ENCODE measurements around the gene GREB1. TPM values are rescaled to one million over a fixed set of nuclear protein-coding genes. Genes with fewer than 3 reads are reported as not detected.

The GREB1 gene
- total RNA-seq, 1 experiment from 2014 or later: 6.2 TPM

DNA sequence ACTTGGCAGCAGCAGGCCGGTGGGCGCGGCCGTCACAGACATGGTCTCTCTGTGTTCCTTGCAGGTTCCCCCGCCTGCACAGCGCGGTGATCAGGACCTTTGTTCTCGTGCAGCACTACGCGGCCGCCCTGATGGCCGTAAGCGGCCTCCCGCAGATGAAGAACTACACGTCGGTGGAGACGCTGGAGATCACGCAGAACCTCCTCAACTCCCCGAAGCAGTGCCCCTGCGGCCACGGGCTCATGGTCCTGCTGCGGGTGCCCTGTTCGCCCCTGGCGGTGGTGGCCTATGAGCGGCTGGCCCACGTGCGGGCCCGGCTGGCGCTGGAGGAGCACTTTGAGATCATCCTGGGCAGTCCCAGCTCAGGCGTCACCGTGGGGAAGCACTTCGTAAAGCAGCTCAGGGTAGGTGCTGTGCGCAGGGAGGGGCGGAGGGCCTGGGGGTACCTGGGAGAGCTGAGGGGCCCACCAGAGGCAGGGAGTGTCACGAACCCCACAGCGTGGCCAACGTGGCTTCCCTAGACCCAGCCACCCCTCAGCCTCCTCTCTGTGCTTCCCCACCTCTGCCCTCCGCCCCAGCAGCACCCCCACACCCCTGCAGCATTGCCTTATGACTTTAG, 76.9 kb downstream of the GREB1 start:
- H3K79me2 ChIP-seq (ENCODE audit: insufficient read depth, low read length): no peaks in the 10 kb centered on the region
- H3K4me2 ChIP-seq (ENCODE audit: low read length): no peak overlapping the region
- CTCF ChIA-PET: no interaction called here
- H3K9me2 ChIP-seq (ENCODE audit: insufficient read depth): no peaks in the 10 kb centered on the region
- no peak overlapping the region for H3K4me3 ChIP-seq (replicated peaks in 1 of 2; ENCODE audit: low read depth in 1 of 2, low read length in 2 of 2)
- H3K4me1 ChIP-seq (ENCODE audit: control insufficient read depth in 1 of 2, insufficient read depth in 2 of 2, low read length in 2 of 2): peaks cover 0 to 5% of the 10 kb centered on the region in 2 experiments; a peak in 2 of 4 replicates
- H3K36me3 ChIP-seq (ENCODE audit: control insufficient read depth in 1 of 2, insufficient read depth in 2 of 2, low read length in 2 of 2): no peaks in the 10 kb centered on the region
- no TSS peak for BruUV-seq (replicated peaks)
- intact Hi-C loops (cut with micrococcal nuclease): no loop called here
- no peak overlapping the region for H2AFZ ChIP-seq (ENCODE audit: low read depth, low read length, poor library complexity, severe bottlenecking)
- RAD21 ChIA-PET (ENCODE audit: low non-redundant PET in 1 of 2, low total read pairs in 2 of 2, uncharacterized antibody in 2 of 2, unreplicated experiment in 2 of 2): no interaction called here
- no peak overlapping the region for H3K9ac ChIP-seq (ENCODE audit: low read length)
- no peak for DNase-seq (ENCODE audit: low read depth, low spot score)
- no peak for ATAC-seq
- H3K27ac ChIP-seq (ENCODE audit: low read depth, low read length): no peak overlapping the region
- H3K9me3 ChIP-seq (ENCODE audit: control insufficient read depth in 1 of 2, insufficient read depth in 1 of 2, low read depth in 1 of 2, low read length in 2 of 2): no peaks in the 10 kb centered on the region
- H4K20me1 ChIP-seq (ENCODE audit: insufficient read depth): no peaks in the 10 kb centered on the region
- no peaks in the 10 kb centered on the region for H3K27me3 ChIP-seq (ENCODE audit: insufficient read depth, low read length)
- POLR2A ChIA-PET: no interaction called here
- TF ChIP-seq ELF1 (IDR thresholded peaks at IDR 0.05; ENCODE audit: borderline replicate concordance, low read depth): no peak

DNA sequence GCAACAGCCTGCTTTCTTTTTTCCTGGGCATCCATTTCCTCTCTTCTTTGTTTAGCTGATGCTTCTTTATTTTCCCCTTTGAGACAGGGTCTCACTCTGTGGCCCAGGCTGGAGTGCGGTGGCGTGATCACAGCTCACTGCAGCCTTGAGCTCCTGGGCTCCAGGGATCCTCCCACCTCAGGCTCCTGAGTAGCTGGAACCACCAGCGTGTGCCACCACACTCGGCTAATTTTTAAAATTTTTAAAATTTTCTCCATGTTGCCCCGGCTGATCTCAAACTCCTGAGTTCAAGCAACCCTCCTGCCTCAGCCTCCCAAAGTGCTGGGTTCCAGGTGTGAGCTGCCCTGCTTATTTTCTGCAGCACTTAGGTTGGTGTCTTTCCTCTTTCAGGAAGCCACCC, 77.4 kb downstream of the GREB1 start:
- ChIA-PET RAD21 (ENCODE audit: low non-redundant PET in 1 of 2, low total read pairs in 2 of 2, uncharacterized antibody in 2 of 2, unreplicated experiment in 2 of 2) (no interaction called here), POLR2A (no interaction called here), CTCF (no interaction called here)
- Histone ChIP-seq H2AFZ (ENCODE audit: low read depth, low read length, poor library complexity, severe bottlenecking) (no peak overlapping the region), H4K20me1 (ENCODE audit: insufficient read depth) (no peaks in the 10 kb centered on the region), H3K4me1 (ENCODE audit: control insufficient read depth in 1 of 2, insufficient read depth in 2 of 2, low read length in 2 of 2) (peaks cover 0 to 5% of the 10 kb centered on the region in 2 experiments; a peak in 2 of 4 replicates), H3K79me2 (ENCODE audit: insufficient read depth, low read length) (no peaks in the 10 kb centered on the region), H3K36me3 (ENCODE audit: control insufficient read depth in 1 of 2, insufficient read depth in 2 of 2, low read length in 2 of 2) (no peaks in the 10 kb centered on the region), H3K9me3 (ENCODE audit: control insufficient read depth in 1 of 2, insufficient read depth in 1 of 2, low read depth in 1 of 2, low read length in 2 of 2) (no peaks in the 10 kb centered on the region), H3K9ac (ENCODE audit: low read length) (no peak overlapping the region), H3K27me3 (ENCODE audit: insufficient read depth, low read length) (no peaks in the 10 kb centered on the region), H3K4me2 (ENCODE audit: low read length) (no peak overlapping the region), H3K27ac (ENCODE audit: low read depth, low read length) (no peak overlapping the region), H3K4me3 (replicated peaks in 1 of 2; ENCODE audit: low read depth in 1 of 2, low read length in 2 of 2) (no peak overlapping the region), H3K9me2 (ENCODE audit: insufficient read depth) (no peaks in the 10 kb centered on the region)
- BruUV-seq (replicated peaks): no TSS peak
- no peak for DNase-seq (ENCODE audit: low read depth, low spot score)
- ATAC-seq: no peak
- intact Hi-C loops (cut with micrococcal nuclease): no loop called here
- no peak for TF ChIP-seq CEBPB (IDR thresholded peaks at IDR 0.05; ENCODE audit: low read depth)
- no peak for TF ChIP-seq RAD21 (IDR thresholded peaks at IDR 0.05; ENCODE audit: low read depth)
- TF ChIP-seq ELF1 (IDR thresholded peaks at IDR 0.05; ENCODE audit: borderline replicate concordance, low read depth): no peak
- TF ChIP-seq POLR2A (IDR thresholded peaks at IDR 0.05; ENCODE audit: borderline replicate concordance, extremely low read depth, insufficient read depth, insufficient read length): no peak
- TF ChIP-seq, protein P1, sequence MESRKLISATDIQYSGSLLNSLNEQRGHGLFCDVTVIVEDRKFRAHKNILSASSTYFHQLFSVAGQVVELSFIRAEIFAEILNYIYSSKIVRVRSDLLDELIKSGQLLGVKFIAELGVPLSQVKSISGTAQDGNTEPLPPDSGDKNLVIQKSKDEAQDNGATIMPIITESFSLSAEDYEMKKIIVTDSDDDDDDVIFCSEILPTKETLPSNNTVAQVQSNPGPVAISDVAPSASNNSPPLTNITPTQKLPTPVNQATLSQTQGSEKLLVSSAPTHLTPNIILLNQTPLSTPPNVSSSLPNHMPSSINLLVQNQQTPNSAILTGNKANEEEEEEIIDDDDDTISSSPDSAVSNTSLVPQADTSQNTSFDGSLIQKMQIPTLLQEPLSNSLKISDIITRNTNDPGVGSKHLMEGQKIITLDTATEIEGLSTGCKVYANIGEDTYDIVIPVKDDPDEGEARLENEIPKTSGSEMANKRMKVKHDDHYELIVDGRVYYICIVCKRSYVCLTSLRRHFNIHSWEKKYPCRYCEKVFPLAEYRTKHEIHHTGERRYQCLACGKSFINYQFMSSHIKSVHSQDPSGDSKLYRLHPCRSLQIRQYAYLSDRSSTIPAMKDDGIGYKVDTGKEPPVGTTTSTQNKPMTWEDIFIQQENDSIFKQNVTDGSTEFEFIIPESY (IDR thresholded peaks at IDR 0.05; ENCODE audit: extremely low read depth, insufficient replicate concordance, low read length): no peak
- TF ChIP-seq, protein P2, sequence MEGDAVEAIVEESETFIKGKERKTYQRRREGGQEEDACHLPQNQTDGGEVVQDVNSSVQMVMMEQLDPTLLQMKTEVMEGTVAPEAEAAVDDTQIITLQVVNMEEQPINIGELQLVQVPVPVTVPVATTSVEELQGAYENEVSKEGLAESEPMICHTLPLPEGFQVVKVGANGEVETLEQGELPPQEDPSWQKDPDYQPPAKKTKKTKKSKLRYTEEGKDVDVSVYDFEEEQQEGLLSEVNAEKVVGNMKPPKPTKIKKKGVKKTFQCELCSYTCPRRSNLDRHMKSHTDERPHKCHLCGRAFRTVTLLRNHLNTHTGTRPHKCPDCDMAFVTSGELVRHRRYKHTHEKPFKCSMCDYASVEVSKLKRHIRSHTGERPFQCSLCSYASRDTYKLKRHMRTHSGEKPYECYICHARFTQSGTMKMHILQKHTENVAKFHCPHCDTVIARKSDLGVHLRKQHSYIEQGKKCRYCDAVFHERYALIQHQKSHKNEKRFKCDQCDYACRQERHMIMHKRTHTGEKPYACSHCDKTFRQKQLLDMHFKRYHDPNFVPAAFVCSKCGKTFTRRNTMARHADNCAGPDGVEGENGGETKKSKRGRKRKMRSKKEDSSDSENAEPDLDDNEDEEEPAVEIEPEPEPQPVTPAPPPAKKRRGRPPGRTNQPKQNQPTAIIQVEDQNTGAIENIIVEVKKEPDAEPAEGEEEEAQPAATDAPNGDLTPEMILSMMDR (IDR thresholded peaks at IDR 0.05 in 2 of 3, conservative IDR thresholded peaks at IDR 0.05 in 1 of 3; ENCODE audit: borderline replicate concordance in 1 of 3, insufficient read depth in 1 of 3, low read depth in 2 of 3, low read length in 2 of 3): no peak
- TF ChIP-seq ZNF274 (IDR thresholded peaks at IDR 0.05; ENCODE audit: low read depth, low read length): no peak
- TF ChIP-seq JUND (IDR thresholded peaks at IDR 0.05): no peak
- TF ChIP-seq, protein P3, sequence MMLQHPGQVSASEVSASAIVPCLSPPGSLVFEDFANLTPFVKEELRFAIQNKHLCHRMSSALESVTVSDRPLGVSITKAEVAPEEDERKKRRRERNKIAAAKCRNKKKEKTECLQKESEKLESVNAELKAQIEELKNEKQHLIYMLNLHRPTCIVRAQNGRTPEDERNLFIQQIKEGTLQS (IDR thresholded peaks at IDR 0.05): no peak
- no peak for TF ChIP-seq EGR1 (IDR thresholded peaks at IDR 0.05; ENCODE audit: low read depth)
- TF ChIP-seq SRF (IDR thresholded peaks at IDR 0.05; ENCODE audit: low read depth): no peak
- TF ChIP-seq ZFX (IDR thresholded peaks at IDR 0.05): no peak
- no peak for TF ChIP-seq FOSL1 (IDR thresholded peaks at IDR 0.05; ENCODE audit: low read depth)
